Panc1 (cell line): ENCODE results near the gene PLD3. TPM values are rescaled to one million over a fixed set of nuclear protein-coding genes. Genes with fewer than 3 reads are reported as not detected.

ENCODE experiments used
- ATAC-seq: fragments of 200-7000 bp; cut with Tn5 transposase; 2 replicates; pipeline ENCODE4 v1.9.1; 2020; ENCODE audit warnings: mild to moderate bottlenecking, moderate library complexity
- BruUV-seq: library from RNA; stranded (reverse); fragments of 400-500 nt; replicated peaks from 2 replicates; lab custom pipeline; 2021; lab: Mats Ljungman, UMichigan
- CTCF ChIA-PET: fragments of 300-600 bp; sonication (Branson Sonifier 250); formaldehyde crosslinking; loops from one replicate; lab custom pipeline; 2022; ENCODE audit warnings: antibody characterized with exemption; lab: Charles Lee
- POLR2A ChIA-PET: fragments of 300-600 bp; sonication (Branson Sonifier 250); formaldehyde crosslinking; loops from one replicate; lab custom pipeline; 2022; ENCODE audit warnings: antibody characterized with exemption; lab: Charles Lee
- DNase-seq: peaks from one replicate; pipeline ENCODE4 v3.0.0-alpha.2; 2010; ENCODE audit warnings: low read depth, low spot score
- H3K27ac ChIP-seq: 2 replicates; pipeline ENCODE4 v1.5.1; 2011; ENCODE audit warnings: mild to moderate bottlenecking, low read length, inconsistent platforms
- H3K27me3 ChIP-seq: fragments of 200-500 bp; sonication (Bioruptor generic); 2 replicates; pipeline ENCODE4 v1.6.0; 2014; ENCODE audit warnings: low read length, inconsistent platforms; ENCODE audit not compliant: control insufficient read depth, insufficient read depth
- H3K36me3 ChIP-seq: fragments of 200-500 bp; sonication (Bioruptor generic); 2 replicates; pipeline ENCODE4 v1.5.1; 2014; ENCODE audit warnings: inconsistent platforms, mild to moderate bottlenecking, low read length, moderate library complexity; ENCODE audit not compliant: control insufficient read depth, insufficient read depth
- H3K4me1 ChIP-seq: 2 replicates; pipeline ENCODE4 v1.5.1; 2011; ENCODE audit warnings: inconsistent platforms, mild to moderate bottlenecking, low read length, moderate library complexity; ENCODE audit not compliant: control insufficient read depth, insufficient read depth
- H3K4me3 ChIP-seq, 2 experiments: 2 replicates each; pipeline ENCODE4 v1.5.1; 2011 to 2012; ENCODE audit warnings: low read depth in 2 of 2, low read length in 2 of 2, mild to moderate bottlenecking in 2 of 2, inconsistent platforms in 1 of 2, moderate library complexity in 1 of 2
- H3K9me3 ChIP-seq: fragments of 200-500 bp; sonication (Bioruptor generic); 2 replicates; pipeline ENCODE4 v1.5.1; 2014; ENCODE audit warnings: low read depth, mild to moderate bottlenecking, inconsistent platforms, low read length, moderate library complexity; ENCODE audit not compliant: control insufficient read depth, insufficient read depth
- POLR2AphosphoS5 ChIP-seq: IDR thresholded peaks from 2 replicates; pipeline ENCODE4 v1.6.1; 2012; ENCODE audit warnings: mild to moderate bottlenecking, low read depth, low read length, moderate library complexity
- SIN3A ChIP-seq: IDR thresholded peaks from 2 replicates; pipeline ENCODE4 v1.6.1; 2012; ENCODE audit warnings: low read depth, mild to moderate bottlenecking, low read length, moderate library complexity, borderline replicate concordance; ENCODE audit not compliant: insufficient read depth
- TCF7L2 ChIP-seq: IDR thresholded peaks from 2 replicates; pipeline ENCODE4 v1.6.1; 2011; ENCODE audit warnings: mild to moderate bottlenecking, low read depth, low read length, inconsistent platforms
- in situ Hi-C: cut with HindIII; loops from 2 replicates; pipeline ENCODE4 v1.10.0; 2016; ENCODE audit warnings: low sequenced_read_pairs, low pct_unique_long_range_greater_than_20kb
- intact Hi-C: fragments of 100-400 bp; cut with micrococcal nuclease; formaldehyde crosslinking; loops from one replicate; pipeline ENCODE4 v1.10.0; 2022; ENCODE audit not compliant: unreplicated experiment
- total RNA-seq: library from RNA; stranded (reverse); gene quantifications from one replicate; pipeline ENCODE4 v1.2.1, GENCODE V29; 2021; ENCODE audit not compliant: unreplicated experiment
- TF ChIP-seq, protein P1 (sequence below): fragments of 450-650 bp; IDR thresholded peaks from 2 replicates; pipeline ENCODE4 v1.5.1; 2017; ENCODE audit warnings: mild to moderate bottlenecking
- TF ChIP-seq, protein P2 (sequence below), 2 experiments: IDR thresholded peaks; 2 replicates each; pipeline ENCODE4 v1.6.1; 2011 to 2012; ENCODE audit warnings: low read depth in 2 of 2, control low read depth in 1 of 2, low read length in 1 of 2, mild to moderate bottlenecking in 1 of 2, moderate library complexity in 1 of 2; ENCODE audit not compliant: insufficient read depth in 1 of 2

PLD3 gene
- total RNA-seq, 1 experiment from 2014 or later: 81.8 TPM

DNA sequence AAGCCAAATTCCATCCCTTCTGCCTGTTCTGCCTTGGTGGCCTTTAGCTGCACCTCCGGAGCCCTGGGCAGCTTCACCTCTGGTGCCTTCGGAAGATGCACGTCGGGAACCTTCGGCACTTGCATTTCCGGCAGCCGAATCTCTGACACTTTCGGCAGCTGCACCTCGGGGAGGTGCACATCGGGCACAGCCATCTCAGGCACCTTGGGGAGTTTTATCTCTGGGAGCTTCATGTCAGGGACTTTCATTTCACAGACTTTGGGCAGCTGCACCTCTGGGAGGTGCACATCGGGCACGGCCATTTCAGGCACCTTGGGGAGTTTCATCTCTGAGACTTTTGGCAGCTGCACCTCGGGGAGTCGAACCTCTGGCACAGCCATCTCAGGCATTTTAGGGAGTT is 47.5 kb downstream of the PLD3 start:
- H3K4me3 ChIP-seq: no peak overlapping the region
- ChIA-PET POLR2A (no interaction called here), CTCF (no interaction called here)
- no peaks in the 10 kb centered on the region for H3K36me3 ChIP-seq
- DNase-seq (no peak), ATAC-seq (no peak)
- in situ Hi-C loops (no loop called here), intact Hi-C loops (no loop called here)
- no peak overlapping the region for H3K27ac ChIP-seq
- TF ChIP-seq SIN3A: no peak
- TF ChIP-seq POLR2AphosphoS5: no peak
- TF ChIP-seq, protein P1, sequence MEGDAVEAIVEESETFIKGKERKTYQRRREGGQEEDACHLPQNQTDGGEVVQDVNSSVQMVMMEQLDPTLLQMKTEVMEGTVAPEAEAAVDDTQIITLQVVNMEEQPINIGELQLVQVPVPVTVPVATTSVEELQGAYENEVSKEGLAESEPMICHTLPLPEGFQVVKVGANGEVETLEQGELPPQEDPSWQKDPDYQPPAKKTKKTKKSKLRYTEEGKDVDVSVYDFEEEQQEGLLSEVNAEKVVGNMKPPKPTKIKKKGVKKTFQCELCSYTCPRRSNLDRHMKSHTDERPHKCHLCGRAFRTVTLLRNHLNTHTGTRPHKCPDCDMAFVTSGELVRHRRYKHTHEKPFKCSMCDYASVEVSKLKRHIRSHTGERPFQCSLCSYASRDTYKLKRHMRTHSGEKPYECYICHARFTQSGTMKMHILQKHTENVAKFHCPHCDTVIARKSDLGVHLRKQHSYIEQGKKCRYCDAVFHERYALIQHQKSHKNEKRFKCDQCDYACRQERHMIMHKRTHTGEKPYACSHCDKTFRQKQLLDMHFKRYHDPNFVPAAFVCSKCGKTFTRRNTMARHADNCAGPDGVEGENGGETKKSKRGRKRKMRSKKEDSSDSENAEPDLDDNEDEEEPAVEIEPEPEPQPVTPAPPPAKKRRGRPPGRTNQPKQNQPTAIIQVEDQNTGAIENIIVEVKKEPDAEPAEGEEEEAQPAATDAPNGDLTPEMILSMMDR: no peak
- no TSS peak for BruUV-seq
- no peaks in the 10 kb centered on the region for H3K4me1 ChIP-seq
- H3K27me3 ChIP-seq: no peaks in the 10 kb centered on the region
- H3K9me3 ChIP-seq: no peaks in the 10 kb centered on the region

- ChIA-PET CTCF (interaction anchor here (0.5 kb wide), 1 partner anchor 20 kb away, joined by 3 read pairs; no protein-coding TSS in a partner anchor), POLR2A (no interaction called here)
- TF ChIP-seq, protein P2, sequence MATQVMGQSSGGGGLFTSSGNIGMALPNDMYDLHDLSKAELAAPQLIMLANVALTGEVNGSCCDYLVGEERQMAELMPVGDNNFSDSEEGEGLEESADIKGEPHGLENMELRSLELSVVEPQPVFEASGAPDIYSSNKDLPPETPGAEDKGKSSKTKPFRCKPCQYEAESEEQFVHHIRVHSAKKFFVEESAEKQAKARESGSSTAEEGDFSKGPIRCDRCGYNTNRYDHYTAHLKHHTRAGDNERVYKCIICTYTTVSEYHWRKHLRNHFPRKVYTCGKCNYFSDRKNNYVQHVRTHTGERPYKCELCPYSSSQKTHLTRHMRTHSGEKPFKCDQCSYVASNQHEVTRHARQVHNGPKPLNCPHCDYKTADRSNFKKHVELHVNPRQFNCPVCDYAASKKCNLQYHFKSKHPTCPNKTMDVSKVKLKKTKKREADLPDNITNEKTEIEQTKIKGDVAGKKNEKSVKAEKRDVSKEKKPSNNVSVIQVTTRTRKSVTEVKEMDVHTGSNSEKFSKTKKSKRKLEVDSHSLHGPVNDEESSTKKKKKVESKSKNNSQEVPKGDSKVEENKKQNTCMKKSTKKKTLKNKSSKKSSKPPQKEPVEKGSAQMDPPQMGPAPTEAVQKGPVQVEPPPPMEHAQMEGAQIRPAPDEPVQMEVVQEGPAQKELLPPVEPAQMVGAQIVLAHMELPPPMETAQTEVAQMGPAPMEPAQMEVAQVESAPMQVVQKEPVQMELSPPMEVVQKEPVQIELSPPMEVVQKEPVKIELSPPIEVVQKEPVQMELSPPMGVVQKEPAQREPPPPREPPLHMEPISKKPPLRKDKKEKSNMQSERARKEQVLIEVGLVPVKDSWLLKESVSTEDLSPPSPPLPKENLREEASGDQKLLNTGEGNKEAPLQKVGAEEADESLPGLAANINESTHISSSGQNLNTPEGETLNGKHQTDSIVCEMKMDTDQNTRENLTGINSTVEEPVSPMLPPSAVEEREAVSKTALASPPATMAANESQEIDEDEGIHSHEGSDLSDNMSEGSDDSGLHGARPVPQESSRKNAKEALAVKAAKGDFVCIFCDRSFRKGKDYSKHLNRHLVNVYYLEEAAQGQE (IDR thresholded peaks at IDR 0.05; ENCODE audit: insufficient read depth in 1 of 2, low read depth in 2 of 2, low read length in 1 of 2): no peak
- no peak for TF ChIP-seq POLR2AphosphoS5
- TF ChIP-seq, protein P1: no peak
- TF ChIP-seq TCF7L2: no peak
- TF ChIP-seq SIN3A: no peak
- no TSS peak for BruUV-seq
- Histone ChIP-seq H3K27ac (no peak overlapping the region), H3K27me3 (no peaks in the 10 kb centered on the region), H3K36me3 (no peaks in the 10 kb centered on the region), H3K9me3 (no peaks in the 10 kb centered on the region), H3K4me3 (no peak overlapping the region), H3K4me1 (no peaks in the 10 kb centered on the region)
- in situ Hi-C loops: no loop called here
- no peak for DNase-seq
- no peak for ATAC-seq
- intact Hi-C loops: no loop called here
Measured at GRCh38 chr19:40396886-40397567, 48.5 kb downstream of the PLD3 start.
